GM12892 (cell line): ENCODE data around the gene STX19.

Experiments used
- POLR2A ChIP-seq: IDR thresholded peaks from 2 replicates; pipeline ENCODE4 v1.6.1; 2011; ENCODE audit warnings: low read depth, low read length, control low read depth
- POLR2AphosphoS5 ChIP-seq: IDR thresholded peaks from 2 replicates; pipeline ENCODE4 v1.6.1; 2011; ENCODE audit warnings: low read depth, low read length, control low read depth
- TAF1 ChIP-seq: IDR thresholded peaks from 2 replicates; pipeline ENCODE4 v1.6.1; 2011; ENCODE audit warnings: low read depth, mild to moderate bottlenecking, control low read depth, low read length, borderline replicate concordance

DNA sequence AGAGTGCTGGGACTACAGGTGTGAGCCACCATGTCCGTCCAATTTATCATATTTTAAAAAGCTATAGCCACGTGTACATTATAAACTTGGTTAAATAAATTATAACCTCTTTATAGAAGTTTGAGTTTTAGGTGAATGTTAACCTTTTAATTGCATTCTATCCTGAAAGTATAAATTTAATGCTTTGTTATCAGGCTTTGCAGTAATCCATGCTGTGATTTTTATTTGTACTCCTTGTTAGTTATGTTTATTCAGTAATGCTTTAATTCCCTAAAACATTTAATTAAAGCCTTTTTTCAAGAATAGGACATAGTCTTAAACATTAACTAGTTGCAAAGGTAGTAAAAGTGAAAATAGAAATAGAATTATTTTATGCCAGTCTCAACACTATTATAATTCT lies 36.8 kb downstream of the STX19 start:
- no peak for TF ChIP-seq POLR2AphosphoS5
- TF ChIP-seq POLR2A, result no peak
- no peak for TF ChIP-seq TAF1
